ENCODE results near the gene PSTPIP1. TPM values are rescaled to one million over a fixed set of nuclear protein-coding genes. Genes with fewer than 3 reads are reported as not detected.

The PSTPIP1 gene
- total RNA-seq, 1 donor from 2014 or later = 0.40 TPM

GRCh38 chr15:77018796-77019505 lies 24.0 kb downstream of the PSTPIP1 start:
- DNase-seq (ENCODE audit: low read depth in 2 of 2) = no peak

DNA sequence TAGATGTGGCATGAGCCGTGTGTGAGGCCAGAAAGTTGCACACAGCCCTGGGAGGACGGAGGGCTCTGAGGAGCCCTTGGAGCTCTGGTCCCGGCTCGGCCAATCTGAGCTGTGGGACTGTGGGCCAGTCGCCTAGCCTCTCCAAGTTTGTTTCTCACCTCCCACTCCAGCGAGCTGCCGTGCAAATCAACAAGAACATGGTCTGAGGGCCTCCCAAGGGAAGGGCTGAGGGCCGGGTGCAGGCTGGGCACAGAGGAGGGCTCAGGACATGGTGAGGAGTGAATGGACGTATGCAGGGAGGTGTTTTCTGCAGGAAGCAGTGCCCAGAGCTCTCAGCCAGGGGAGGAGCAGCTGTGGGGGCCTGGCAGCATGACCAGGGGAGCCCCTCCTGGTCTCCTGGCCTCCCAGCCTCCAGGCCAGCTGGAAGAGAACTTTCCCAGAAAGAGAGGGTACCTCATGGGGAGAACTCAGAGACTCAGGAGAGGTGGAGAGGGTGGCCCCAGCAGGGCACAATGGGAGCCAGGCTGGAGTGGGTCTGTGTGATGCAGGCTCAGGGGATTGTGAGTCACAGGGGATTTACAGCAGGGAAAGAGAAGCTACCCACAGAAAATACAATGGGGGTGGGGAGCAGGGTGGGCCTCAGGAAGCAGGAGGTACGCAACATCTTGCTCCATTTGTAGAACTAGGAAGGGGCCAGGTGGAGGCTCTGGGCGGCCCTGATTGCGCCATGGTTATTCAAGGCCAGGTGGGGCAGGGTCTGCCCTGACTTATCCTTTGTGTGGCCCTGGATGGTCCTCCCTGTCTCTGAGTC lies 24.8 kb downstream of the PSTPIP1 start:
- DNase-seq (ENCODE audit: low read depth in 2 of 2) = peak in 1 of 2 donors; percentile 59

GRCh38 chr15:77020348-77021087 lies 25.6 kb downstream of the PSTPIP1 start:
- DNase-seq (ENCODE audit: low read depth in 2 of 2) = no peak

- no peak for DNase-seq (ENCODE audit: low read depth in 2 of 2)
Observed at GRCh38 chr15:77021088-77021481, 26.2 kb downstream of the PSTPIP1 start.

DNA sequence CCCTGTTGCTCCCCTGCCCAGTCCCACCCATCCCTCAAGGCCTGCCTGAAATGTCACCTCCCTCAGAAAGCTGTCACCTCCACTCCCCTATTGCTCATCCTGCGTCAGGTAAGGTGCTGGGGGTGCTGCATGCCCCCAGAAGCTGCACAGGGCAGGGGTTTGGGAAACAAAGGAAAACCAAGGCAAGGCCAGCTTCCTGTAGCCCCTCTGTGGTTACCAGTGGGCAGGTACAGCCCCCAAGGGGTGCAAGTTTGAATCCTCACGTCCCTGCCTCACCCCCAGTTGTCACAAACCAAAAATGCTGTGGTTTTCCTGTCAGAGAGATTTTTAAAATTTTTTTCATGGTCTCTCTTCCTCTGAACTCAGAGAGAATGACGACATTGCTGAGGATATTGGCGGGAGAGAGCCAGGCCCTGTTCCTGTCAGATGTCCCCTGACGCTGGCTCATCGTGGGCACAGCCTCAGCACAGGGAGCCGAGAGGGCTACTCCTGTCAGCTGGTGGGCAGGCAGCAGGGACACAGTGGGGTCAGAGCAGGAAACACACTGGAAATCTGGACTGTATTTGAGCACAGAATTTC lies 27.0 kb downstream of the PSTPIP1 start:
- DNase-seq (ENCODE audit: low read depth in 2 of 2) = peak; percentile 78 to 91

- no peak for DNase-seq (ENCODE audit: low read depth in 2 of 2)
Observed at GRCh38 chr15:77022646-77023575, 28.0 kb downstream of the PSTPIP1 start.

DNA sequence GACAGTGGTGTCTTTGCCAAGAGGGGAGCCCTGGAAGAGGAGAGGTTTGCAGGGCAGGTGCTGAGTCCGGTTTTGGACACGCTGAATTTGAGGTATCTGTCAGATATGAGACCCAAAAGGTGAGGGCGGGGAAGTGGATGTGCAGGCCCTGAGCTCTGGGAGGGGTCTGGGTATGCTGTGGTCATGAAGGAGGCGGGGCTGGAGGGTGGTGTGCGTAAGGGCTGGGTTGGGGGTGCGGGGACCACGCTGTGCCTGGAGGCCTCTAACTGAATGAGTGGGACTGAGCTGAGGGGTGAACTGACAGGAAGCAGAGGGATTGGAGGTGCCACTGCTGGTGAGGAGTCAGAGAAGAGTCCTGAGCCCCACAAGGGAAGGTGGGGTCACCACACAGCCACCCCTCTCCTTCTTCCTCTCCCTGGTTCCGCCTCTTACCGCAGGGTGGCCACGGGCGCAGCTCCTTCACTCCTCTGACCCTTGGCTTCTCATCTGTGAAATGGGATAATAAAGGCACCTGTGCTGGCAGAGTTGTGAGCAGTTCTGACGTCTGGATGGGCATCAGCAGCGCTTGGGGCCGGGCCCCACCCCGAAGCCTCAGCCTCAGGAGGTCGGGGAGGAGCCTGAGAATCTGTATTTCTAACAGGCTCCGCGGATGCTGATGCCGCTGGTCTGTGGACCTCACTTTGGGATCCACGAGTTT lies 28.8 kb downstream of the PSTPIP1 start:
- no peak for DNase-seq (ENCODE audit: low read depth in 2 of 2)

GRCh38 chr15:77024273-77025082 lies 29.6 kb downstream of the PSTPIP1 start:
- DNase-seq (ENCODE audit: low read depth in 2 of 2) = peak; percentile 53 to 69

- no peak for DNase-seq (ENCODE audit: low read depth in 2 of 2)
Observed at GRCh38 chr15:77025083-77025901, 30.4 kb downstream of the PSTPIP1 start.

DNA sequence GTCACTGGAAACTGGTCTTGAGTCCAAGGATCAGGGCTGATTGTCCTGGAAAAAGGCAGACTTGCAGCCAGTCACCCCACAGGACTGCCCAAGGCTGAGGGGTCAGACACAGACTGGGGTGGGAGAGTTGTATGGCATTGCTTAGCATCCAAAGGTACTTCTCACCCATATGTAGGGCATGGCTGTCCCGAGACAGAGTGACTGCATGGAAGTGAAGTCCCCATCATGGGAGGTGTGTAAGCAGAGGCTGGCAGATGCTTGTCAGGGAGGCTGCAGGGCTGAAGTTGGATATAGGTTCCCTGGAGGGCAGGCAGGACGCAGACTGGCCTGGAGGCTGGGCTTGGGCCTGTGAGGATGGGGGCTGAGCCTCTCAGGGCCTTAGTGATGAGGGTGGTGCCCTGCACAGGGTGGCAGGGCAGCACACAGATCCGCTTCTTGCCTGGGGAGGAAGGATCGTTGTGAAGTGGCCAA lies 31.1 kb downstream of the PSTPIP1 start:
- DNase-seq (ENCODE audit: low read depth in 2 of 2) = no peak

GRCh38 chr15:77026501-77027110 lies 31.7 kb downstream of the PSTPIP1 start:
- DNase-seq (ENCODE audit: low read depth in 2 of 2) = no peak

- DNase-seq (ENCODE audit: low read depth in 2 of 2) = no peak
Observed at GRCh38 chr15:77027111-77027696, 32.3 kb downstream of the PSTPIP1 start.

DNA sequence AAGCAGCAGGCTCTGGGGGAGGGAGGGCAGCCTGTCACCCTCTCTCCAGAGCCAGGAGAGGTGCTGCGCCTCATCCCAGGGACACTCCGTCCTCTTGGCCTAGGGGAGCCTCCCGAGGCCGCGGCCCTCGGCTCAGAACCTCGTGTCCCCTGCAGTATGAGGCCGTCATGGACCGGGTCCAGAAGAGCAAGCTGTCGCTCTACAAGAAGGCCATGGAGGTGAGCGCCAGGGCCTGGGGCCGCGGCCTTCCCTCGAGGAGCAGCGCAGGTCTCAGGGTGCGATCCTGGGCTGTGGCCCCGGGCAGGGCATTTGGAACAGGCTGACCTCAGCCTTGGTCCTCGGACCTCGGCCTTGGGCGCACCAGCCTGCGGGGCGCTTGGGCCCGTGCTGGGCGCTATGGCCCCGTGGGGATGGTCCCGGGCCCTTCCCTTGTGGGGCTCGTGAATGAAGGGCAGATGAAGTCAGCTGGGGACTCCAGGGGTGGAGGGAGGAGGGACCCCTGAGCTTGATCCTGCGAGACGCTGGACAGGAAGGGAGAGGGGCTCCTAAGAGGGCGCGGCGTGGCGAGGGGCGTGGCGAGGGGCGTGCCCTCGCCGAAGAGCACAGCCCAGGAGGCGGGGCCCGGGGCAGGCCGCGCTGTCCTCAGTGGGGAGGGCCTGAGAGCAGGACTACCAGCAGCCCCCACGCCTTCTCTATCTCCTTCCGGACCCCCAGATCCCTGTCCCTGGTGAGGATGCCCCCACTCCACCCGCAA lies 32.9 kb downstream of the PSTPIP1 start:
- DNase-seq (ENCODE audit: low read depth in 2 of 2) = peak in 1 of 2 donors; percentile 24

DNA sequence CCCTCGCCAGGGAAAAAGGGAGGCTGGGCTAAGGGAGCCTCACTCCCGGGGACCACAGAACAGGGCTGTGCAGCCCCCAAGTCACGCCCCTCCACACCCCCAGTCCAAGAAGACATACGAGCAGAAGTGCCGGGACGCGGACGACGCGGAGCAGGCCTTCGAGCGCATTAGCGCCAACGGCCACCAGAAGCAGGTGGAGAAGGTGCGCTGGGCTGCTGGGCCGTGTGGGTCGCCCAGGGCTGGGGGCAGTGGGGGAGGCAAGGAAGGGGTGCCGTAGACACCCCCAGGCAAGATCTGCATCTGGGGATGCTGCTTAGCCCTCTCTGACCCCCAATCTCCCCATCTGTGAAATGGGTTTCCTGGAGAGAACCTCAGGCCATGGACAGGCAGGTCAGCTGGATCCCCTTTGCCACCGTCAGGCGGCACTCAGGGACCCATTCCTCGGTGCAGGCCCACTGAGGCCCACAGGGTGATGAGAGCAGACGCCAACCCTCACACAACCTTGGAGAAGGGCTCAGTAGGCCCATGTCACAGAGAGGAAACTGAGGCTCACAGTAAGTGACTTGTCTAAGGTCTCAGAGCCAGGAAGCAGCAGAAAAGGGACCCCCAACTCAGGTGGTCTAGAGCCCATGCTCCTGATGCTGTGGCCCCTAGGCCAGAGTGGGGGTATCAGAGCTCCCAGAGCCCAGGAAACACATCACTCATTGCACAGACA lies 33.7 kb downstream of the PSTPIP1 start:
- DNase-seq (ENCODE audit: low read depth in 2 of 2) = no peak

GRCh38 chr15:77029166-77030047 lies 34.5 kb downstream of the PSTPIP1 start:
- no peak for DNase-seq (ENCODE audit: low read depth in 2 of 2)

Measured in lung microvascular endothelial cell (primary cell).